ENCODE measurements around the gene BMPR1B.

Gene BMPR1B

DNA sequence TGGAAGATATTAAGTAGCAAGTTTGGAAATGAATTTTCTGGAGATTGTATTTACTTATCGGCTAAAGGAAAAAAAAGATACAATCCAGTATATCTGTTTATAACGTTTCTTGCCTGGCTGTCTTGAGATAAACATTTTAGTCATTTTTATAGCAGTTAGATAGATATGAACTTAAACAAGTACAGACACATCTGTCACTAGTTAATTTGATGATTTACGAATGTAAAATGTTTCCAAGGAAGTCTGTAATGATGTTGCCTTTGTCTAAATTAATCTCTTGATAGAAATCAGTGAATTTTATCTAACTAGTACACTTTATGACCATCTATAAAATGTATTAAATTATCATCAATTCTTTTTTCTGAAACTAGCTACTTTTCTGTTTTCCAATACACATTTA, 5.7 kb downstream of the BMPR1B start:
- Mint-ChIP-seq H3K27ac (no peak overlapping the region), H3K9me3 (no peaks in the 10 kb centered on the region), H3K36me3 (ENCODE audit: low read depth) (no peaks in the 10 kb centered on the region), H3K4me3 (no peak overlapping the region), H3K4me1 (peaks cover 6% of the 10 kb centered on the region), H3K27me3 (ENCODE audit: low read depth, poor library complexity) (peaks cover 26% of the 10 kb centered on the region)
- no peak for DNase-seq
- TF ChIP-seq CTCF (IDR thresholded peaks at IDR 0.05): no peak

GRCh38 chr4:94764069-94764468, 6.3 kb downstream of the BMPR1B start:
- no peak for DNase-seq
- H3K4me3 Mint-ChIP-seq: no peak overlapping the region
- peaks cover 20% of the 10 kb centered on the region for H3K27me3 Mint-ChIP-seq (ENCODE audit: low read depth, poor library complexity)
- TF ChIP-seq CTCF (IDR thresholded peaks at IDR 0.05): no peak
- H3K4me1 Mint-ChIP-seq: peaks cover under 1% of the 10 kb centered on the region
- no peaks in the 10 kb centered on the region for H3K9me3 Mint-ChIP-seq
- peak overlapping the region; percentile 20 for H3K27ac Mint-ChIP-seq
- no peaks in the 10 kb centered on the region for H3K36me3 Mint-ChIP-seq (ENCODE audit: low read depth)

DNA sequence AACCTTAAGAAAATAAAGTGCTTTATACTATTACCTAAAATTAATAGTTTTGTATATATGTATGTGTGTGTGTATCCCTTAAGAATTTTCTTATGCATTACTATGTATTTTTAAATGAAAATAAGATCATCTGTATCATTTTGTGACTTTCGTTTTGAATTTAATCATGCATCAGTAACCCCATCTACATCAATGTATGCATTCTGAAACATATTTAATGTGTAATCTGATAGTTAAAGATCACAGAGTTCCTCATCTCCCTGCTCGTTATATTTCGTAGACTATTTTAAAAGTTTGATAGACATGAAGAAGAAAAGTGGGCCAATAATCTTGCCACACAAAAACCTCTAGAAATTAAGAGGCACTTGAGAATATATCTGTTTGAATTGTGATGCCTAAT, 7.4 kb downstream of the BMPR1B start:
- no peak for DNase-seq
- Mint-ChIP-seq H3K4me1 (no peaks in the 10 kb centered on the region), H3K27me3 (ENCODE audit: low read depth, poor library complexity) (peaks cover 9% of the 10 kb centered on the region), H3K4me3 (no peak overlapping the region), H3K36me3 (ENCODE audit: low read depth) (no peaks in the 10 kb centered on the region), H3K9me3 (no peaks in the 10 kb centered on the region), H3K27ac (no peak overlapping the region)
- no peak for TF ChIP-seq CTCF (IDR thresholded peaks at IDR 0.05)

DNA sequence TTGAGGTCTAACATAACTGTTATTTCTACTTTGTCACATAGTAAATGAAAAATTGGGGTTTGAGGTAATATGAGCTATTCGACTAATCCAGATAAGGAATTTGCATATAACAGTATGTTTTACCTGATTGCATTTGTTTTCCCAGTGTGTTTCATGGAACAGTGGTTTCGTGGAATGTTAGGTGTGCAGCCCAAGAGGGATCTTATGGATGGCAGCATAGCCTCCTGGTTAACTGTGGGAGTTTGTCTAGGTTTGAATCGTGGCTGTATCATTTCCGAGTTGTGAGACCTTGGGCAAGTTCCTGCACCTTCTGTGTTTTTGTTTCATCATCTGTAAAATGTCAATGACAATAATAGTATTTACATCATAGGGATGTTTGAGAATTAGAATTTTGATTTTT, 7.9 kb downstream of the BMPR1B start:
- Mint-ChIP-seq H3K36me3 (ENCODE audit: low read depth) (no peaks in the 10 kb centered on the region), H3K27ac (no peak overlapping the region), H3K4me1 (no peaks in the 10 kb centered on the region), H3K27me3 (ENCODE audit: low read depth, poor library complexity) (peaks cover 5% of the 10 kb centered on the region), H3K9me3 (no peaks in the 10 kb centered on the region), H3K4me3 (no peak overlapping the region)
- DNase-seq: no peak
- no peak for TF ChIP-seq CTCF (IDR thresholded peaks at IDR 0.05)

GRCh38 chr4:94766856-94767255, 9.1 kb downstream of the BMPR1B start:
- Mint-ChIP-seq H3K27ac (no peak overlapping the region), H3K27me3 (ENCODE audit: low read depth, poor library complexity) (peaks cover 4% of the 10 kb centered on the region), H3K9me3 (no peaks in the 10 kb centered on the region), H3K4me3 (no peak overlapping the region), H3K4me1 (no peaks in the 10 kb centered on the region), H3K36me3 (ENCODE audit: low read depth) (no peaks in the 10 kb centered on the region)
- no peak for DNase-seq
- TF ChIP-seq CTCF (IDR thresholded peaks at IDR 0.05): no peak

DNA sequence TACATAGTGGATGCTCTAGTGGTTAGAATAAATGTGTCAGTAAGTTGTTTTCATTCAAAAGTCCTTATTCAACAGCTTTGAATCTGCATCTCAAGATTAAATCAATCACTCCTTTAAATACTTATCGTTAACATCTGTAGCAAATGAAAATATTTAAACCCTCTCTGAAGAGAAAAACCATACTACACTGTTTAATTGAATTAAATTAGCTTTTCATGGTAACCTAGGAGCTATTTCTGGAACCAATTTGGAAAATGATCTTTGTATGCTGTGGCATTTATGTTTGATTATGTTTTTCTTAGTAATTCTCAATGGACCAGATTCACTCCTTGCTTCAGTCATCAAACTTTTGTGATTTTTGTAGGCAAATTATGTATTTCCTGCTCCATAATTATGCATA, 9.7 kb downstream of the BMPR1B start:
- TF ChIP-seq CTCF (IDR thresholded peaks at IDR 0.05): no peak
- H3K27me3 Mint-ChIP-seq (ENCODE audit: low read depth, poor library complexity): peaks cover under 1% of the 10 kb centered on the region
- no peak for DNase-seq
- no peaks in the 10 kb centered on the region for H3K36me3 Mint-ChIP-seq (ENCODE audit: low read depth)
- no peak overlapping the region for H3K4me3 Mint-ChIP-seq
- H3K9me3 Mint-ChIP-seq: no peaks in the 10 kb centered on the region
- H3K4me1 Mint-ChIP-seq: no peaks in the 10 kb centered on the region
- H3K27ac Mint-ChIP-seq: no peak overlapping the region

Measured in nephron progenitor cell (in vitro differentiated cells).